Erythroblast (primary cell): ENCODE results near the gene TBC1D8.

Source experiments
- DNase-seq, 2 experiments: peaks; one replicate each; lab custom pipeline; 2025; lab: John Stamatoyannopoulos, UW
- GATA1 ChIP-seq: IDR thresholded peaks from 2 replicates; pipeline ENCODE4 v1.6.1; 2011; ENCODE audit warnings: low read depth, mild to moderate bottlenecking, control low read depth, low read length, moderate library complexity
- POLR2A ChIP-seq: IDR thresholded peaks from 2 replicates; pipeline ENCODE4 v1.6.1; 2011; ENCODE audit warnings: mild to moderate bottlenecking, low read length

TBC1D8 gene

DNA sequence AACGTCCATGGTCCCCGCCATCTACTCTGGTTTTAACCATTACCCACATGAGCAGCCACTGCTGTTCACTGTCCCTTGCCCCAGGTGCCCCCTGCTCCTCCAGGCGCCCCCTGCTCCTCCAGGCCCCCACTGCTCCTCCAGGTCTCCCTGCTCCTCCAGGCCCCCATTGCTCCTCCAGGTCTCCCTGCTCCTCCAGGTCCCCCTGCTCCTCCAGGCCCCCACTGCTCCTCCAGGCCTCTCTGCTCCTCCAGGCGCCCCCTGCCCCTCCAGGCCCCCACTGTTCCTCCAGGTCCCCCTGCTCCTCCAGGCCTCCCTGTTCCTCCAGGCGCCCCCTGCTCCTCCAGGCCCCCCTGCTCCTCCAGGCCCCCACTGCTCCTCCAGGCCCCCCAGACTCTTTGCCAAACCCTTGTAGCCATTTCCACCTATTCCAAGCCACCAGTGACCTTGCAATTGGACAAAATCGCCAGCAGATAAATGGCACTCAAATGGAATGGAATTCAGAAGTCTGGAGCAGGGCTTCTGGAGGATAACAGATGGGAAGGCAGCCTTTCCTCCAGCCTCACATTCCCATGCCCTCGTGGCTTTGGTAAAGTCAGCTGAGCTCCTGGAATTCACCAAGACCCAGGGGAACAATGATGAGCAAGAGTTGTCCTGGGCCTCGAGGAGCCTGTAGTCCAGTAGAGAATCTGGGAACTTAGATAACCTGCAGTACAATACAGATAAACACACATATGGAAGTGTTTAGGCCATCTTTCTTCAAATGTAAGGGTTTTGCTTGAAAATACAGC, 162.4 kb downstream of the TBC1D8 start:
- TF ChIP-seq POLR2A (no peak), GATA1 (no peak)
- DNase-seq, result no peak

DNA sequence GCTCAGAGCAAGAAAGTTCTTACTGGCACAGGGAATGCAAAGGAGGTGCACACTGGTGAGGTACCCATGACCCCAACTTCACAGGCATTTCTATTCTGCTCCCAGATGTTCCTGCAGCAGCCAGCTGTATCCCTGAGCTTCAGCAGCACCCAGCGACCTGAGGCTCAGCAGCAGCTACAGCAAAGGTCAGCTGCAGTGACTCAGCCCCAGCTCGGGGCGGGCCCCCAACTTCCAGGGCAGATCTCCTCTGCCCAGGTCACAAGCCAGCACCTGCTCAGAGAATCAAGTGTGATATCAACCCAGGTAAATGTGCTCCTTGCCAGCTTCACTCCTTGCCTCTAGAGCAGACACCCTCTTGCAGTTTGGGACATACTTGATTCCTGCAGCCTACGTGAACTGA, 163.2 kb downstream of the TBC1D8 start:
- no peak for TF ChIP-seq GATA1
- no peak for TF ChIP-seq POLR2A
- no peak for DNase-seq

DNA sequence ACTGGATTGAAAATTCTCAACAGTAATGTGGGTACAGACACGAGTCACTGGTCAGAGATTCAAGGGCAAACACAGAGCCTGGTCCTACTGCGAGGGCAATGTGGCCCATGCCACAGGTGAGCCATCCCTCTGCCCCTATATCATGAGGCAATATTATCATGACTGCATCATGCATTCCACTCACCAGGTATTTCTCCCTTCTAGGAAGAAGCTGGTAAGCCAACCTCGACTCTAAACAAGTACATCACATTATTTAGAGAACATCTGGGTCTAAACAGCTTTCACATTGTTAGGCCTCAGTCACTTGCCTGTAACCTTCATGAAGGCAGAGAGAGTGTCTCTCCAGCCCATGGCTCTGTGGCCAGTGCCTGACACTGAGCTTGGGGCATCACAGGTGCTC, 163.6 kb downstream of the TBC1D8 start:
- TF ChIP-seq GATA1, result no peak
- no peak for TF ChIP-seq POLR2A
- no peak for DNase-seq

DNA sequence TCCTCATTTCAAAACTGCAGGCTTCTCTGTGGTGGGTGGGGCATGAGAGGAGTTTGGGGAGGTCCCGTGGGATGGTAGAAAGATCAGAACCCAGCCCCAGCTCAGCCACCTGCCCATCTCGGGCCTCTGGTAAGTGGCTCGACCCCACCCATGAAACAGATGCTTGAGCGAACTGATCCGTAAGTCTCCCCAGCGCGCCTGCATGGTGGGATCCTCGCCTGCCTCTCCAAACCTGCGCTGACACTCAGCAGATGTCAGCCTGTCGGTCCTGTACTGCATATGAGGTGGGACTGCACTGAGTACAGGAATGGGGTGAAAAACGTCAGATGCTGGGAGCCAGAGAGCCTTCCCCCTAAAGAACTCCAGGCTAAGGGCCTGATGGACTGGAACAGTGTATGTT, 165.0 kb downstream of the TBC1D8 start:
- DNase-seq, result no peak
- TF ChIP-seq POLR2A (no peak), GATA1 (no peak)

DNA sequence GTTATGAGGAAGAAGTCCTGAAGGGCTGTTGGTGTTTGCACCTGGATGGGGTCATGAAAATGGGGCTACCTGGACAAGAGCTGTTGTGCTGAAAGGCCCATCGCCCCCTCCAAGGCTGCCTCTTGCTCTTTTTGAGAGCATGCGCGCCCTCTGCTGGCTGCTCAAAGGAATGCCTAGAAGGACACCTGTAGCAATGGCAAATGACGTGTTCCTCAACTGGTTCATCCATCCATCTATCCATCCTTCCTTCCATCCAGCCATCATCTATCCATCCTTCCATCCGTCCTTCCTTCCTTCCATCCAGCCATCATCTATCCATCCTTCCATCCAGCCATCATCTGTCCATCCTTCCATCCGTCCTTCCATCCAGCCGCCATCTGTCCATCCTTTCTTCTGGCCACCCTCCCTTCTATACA, 166.3 kb downstream of the TBC1D8 start:
- DNase-seq, result peak; percentile 71 to 86
- no peak for TF ChIP-seq GATA1
- TF ChIP-seq POLR2A, result no peak

DNA sequence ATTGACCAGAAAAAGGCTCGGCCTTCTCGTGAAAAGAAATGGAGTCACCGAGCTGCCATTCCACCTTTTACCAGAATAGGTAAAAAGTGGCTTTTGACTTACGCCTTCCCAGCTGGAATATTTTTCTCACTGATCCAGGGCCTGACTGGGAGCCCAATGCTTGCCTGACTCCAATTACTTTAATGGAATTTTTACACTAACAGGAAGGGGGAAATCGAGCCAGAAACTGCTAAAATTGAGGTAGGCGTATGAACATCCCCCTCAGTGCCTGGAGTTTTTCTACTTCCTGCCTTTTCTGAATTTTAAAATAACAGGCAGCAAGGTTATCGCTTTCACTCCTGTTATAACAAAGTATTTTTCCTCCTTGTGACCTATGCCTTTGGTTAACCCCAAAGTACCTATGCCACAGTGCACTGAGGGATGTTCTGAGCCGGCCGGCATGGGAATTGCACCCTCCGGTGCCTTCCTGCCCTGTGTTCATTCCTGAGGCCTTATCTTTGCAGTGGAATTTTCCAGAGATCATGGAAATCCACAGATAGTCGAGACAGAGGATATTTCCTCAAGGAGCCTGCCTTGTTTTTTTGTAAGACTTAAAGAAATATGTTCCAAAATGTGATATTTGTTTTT, 167.4 kb downstream of the TBC1D8 start:
- no peak for DNase-seq
- TF ChIP-seq POLR2A, result no peak
- no peak for TF ChIP-seq GATA1

DNA sequence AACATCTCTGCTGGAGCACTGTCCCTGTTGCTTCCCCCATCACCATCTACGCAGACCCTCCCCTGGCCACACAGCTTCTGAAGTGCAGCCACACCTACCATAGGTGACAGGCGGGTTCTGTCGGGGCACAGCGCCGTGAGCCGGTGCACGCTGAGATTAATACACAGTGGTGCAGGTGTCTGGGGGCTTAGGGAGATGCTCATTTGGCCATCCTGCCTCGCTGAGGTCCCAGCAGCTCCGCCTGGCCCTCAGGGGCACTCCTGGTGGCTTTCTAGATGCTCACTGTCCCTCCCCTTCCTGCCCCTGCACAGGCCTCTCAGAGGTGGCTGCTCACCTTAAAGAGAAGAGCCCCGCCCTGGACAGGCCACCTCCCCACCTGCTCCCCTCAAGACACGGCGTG, 168.0 kb downstream of the TBC1D8 start:
- DNase-seq, result no peak
- TF ChIP-seq POLR2A, result no peak
- no peak for TF ChIP-seq GATA1

DNA sequence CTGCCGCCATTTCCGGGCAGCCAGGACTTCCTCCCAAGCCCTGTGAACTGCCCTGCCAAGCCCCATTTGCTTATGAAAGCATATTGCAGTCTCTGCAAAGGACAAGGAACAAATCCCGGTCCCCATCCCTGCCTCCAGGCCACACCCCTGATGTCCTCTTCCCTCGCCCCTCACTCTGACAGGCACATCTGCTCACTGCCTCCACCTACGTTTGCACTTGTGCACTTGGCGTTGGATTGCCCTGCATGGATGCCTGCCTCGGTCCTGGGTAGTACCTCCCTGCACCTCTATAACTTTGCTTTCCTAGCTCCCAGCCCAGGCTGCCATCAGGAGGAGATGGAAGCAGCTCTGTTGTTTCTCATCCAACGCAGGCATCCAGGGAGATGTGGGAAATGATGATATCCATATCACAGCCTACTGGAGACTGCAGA, 168.7 kb downstream of the TBC1D8 start:
- no peak for DNase-seq
- TF ChIP-seq POLR2A (no peak), GATA1 (no peak)

DNA sequence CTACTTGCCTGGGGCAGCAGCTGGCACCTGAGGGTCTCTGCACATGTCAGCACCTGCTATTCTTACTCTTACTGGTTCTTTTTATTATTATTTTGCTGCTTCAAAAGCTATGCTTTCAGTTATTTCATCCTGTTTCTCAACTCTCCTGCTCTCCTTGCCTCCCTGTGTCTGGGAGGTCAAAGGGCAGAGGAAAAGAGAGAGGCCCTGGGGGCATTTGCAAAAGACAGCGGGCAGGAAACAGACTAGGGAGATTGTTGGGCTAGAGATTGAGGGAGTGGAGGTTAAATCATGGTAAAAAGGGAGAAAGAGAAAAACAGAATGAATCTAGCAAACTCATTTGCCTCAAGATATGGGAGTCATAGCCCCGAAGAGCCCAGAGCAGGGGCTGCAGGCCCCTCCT, 170.2 kb downstream of the TBC1D8 start:
- no peak for DNase-seq
- TF ChIP-seq GATA1 (no peak), POLR2A (no peak)

DNA sequence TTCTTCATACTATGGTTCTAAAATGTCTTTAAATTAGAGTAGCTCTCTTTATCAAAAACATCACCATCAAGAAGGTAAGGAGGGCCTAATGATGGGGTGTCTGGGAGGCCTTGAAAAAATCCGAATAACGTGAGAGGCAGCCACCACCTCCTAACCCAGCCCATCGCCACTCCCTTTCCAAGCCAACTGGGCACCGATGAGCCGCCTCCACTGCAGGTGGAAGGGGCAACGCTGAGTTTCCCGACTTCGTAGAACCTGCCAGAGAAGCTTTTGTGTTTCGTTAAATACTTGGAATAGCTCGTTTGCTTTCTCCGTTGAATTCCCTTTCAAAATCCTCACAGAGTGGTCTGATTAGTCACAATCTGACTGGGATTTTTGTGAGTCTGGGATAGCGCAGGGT, 171.1 kb downstream of the TBC1D8 start:
- no peak for DNase-seq
- TF ChIP-seq GATA1 (no peak), POLR2A (no peak)

DNA sequence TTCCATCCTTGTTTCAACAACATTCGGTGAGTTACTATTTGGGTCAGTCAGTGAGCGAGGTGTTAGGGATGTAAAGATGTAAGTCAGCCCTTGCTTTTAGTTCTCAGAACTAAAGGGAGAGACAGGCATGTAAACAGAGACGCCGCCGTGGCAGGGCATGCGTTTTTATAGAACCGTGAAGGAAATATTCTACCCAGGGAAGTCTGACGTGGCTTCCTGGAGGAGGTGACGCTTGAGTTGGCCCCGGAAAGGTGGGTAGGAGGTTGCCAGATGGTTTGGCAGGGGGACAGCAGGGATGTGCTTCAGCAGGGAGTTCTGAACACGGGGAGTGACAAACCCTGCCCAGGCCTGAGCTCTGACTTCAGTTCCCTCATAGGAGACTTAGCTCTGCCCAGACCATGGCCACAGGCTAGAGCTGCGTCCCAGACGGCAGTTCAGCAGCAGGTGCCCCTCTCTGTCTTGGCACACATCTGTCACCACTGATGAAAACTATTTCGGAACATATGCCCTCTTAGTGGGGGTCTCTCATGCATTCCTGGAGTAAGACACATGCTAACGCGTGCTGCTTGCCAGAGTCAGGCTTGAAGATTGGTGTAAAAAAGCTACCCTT, 172.5 kb downstream of the TBC1D8 start:
- no peak for DNase-seq

DNA sequence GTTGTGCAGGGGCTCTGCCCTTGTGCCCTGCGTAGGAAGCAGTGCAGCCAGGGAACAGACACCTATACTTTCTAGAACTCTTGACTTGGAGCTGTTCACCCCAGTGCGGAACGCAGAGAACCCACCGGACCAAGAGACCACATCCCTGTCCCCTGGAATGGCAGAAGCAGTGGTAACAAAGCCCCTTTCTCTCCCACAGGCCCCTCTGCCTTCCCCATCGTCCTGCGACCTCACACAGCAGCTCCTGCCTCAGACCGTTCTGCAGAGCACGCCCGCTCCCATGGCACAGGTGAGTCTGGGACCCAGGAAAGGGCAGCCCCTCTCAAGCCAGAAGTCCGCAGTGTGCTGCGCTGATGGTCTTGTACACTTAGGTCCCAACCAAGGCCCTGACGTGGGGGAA, 173.7 kb downstream of the TBC1D8 start:
- TF ChIP-seq GATA1, result no peak
- TF ChIP-seq POLR2A, result no peak
- no peak for DNase-seq

More for the DNA sequence above, 172.5 kb downstream of the TBC1D8 start:
- TF ChIP-seq POLR2A (no peak), GATA1 (no peak)

DNA sequence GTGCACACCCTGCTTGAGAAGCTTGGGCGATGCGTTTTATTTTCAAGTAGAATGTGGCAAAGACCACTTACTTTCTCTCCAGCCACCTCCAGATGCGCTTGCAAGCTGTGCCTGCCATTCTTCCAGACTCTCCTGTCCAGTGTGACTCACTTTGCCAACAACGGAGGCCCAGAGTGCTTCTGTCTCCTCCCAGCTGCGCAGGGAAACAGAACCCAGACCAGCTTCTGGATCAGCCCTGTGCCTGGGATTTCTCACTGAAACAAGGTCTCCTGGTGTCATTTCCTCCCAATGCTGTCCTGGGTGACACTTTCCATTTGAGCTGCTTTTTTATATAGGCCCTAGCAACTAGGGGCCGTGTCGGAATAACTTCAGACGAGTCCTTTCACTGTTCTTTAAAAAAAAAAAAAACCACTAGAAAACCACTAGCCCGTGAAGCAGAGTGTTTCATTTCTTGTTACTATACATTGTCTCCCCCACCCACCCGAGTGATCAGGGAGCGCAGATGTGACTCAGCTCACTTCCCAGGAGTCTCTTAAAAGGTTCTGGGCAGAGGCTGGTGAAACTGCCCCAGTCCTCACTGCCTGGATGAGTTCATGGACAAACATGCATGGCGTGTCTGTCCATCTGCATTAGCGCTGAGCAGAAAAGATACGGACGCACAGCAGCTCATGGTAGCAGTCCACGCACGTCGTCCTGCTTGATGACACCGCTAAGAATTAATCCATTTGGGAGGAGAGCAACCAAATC, 174.4 kb downstream of the TBC1D8 start:
- TF ChIP-seq POLR2A (no peak), GATA1 (no peak)
- no peak for DNase-seq

DNA sequence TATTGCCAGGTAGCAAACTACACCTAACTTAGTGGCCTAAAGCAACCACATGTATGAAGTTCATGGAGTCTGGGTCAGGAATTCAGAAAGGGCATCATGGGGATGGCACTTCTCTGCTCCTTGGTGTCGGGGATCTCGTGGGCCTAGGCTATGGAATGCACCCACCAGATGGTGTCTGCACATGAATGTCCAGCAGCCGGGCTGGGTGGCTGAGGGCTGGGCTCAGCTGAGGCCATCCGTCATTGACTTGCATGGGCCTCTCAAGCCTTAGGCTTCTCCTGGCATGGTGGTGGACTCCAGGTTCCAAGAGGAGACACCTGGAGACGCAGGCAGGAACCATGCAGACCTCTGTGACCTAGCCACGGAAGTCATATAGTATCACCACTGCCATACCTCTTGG, 175.1 kb downstream of the TBC1D8 start:
- DNase-seq, result no peak
- TF ChIP-seq GATA1 (no peak), POLR2A (no peak)

DNA sequence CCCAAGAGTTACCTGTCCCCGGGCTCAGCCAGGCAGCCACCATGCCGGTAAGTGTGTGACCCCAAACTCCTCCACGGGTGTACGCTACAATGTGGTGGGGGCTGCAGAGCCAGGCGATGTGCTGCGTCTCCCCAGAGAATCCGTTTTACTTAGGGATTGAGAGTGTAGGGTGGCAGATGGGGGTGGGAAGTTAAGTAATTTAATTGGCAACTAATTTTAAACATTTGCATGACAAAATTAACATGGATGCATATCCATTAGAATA, 175.7 kb downstream of the TBC1D8 start:
- TF ChIP-seq GATA1, result no peak
- TF ChIP-seq POLR2A, result no peak
- no peak for DNase-seq
